CD4-positive, alpha-beta T cell treated with Interleukin-17A for 1 hour (primary cell): Measurements from ENCODE around the gene ABCF2.
A peak's percentile ranks its signal among the peaks of the same experiment; 100 is the strongest.

Experiments used
- DNase-seq: peaks from one replicate; pipeline ENCODE4 v3.0.0-alpha.2; 2020

Gene ABCF2

GRCh38 chr7:151192002-151192539 is 34.9 kb downstream of the ABCF2 start:
- DNase-seq, result no peak

GRCh38 chr7:151191544-151191943 is 35.5 kb downstream of the ABCF2 start:
- DNase-seq, result no peak

DNA sequence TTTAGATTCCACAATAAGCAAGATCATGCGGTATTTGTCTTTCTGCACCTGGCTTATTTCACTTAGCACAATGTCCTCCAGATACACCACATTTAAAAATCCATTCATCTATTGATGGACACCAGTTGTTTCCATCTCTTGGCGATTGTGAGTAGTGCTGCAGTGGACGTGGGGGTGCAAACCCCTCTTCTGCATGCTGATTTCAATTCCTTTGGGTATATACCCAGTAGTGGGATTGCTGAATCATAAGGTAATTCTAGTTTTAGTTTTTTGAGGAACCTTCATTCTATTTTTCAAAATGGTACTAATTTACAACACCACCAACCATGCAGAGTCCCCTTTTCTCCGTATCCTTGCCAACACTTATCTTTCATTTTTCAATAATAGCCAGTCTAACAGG is 38.0 kb downstream of the ABCF2 start:
- DNase-seq, result no peak

DNA sequence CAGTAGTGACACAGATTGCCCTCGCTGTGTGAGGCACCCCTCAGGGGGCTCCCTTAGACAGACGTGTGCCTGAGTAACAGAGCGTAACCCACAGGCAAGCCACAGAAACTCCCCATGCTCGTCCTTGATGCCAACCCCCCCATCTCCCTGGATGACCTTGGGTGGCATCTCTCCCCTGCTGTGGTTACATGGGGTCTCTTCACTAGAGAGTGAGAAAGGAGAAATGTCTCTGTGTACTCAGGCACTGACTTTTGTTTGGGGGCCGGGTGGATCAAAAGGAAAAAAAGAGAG is 38.8 kb downstream of the ABCF2 start:
- DNase-seq, result no peak

GRCh38 chr7:151187409-151188251 is 39.4 kb downstream of the ABCF2 start:
- no peak for DNase-seq

GRCh38 chr7:151186640-151187408 is 40.2 kb downstream of the ABCF2 start, which contains the start of gene ASB10:
ASB10 (minus strand) TSS chr7:151187250; CDS start chr7:151187130, 120 bp downstream.
- DNase-seq, result no peak

GRCh38 chr7:151185762-151186639 is 41.0 kb downstream of the ABCF2 start:
- DNase-seq, result no peak

DNA sequence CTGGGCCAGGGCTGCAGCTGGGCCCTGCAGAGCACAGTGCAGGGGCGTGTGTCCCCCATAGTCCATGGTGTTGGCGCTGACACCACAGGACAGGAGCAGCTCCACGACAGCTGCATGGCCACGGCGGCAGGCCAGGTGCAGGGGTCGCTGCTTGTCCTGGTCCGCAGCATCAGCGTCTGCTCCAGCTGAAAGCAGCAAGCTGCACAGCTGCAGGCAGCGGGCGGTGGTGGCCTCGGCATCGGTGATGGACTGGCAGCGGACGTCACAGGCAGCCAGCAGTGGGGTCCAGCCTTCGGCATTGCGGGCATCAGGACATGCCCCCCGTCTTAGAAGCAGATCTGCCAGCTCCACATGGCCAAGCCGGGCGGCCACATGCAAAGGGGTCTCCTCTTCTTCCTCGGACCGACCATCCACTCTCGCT is 46.0 kb downstream of the ABCF2 start:
- no peak for DNase-seq

DNA sequence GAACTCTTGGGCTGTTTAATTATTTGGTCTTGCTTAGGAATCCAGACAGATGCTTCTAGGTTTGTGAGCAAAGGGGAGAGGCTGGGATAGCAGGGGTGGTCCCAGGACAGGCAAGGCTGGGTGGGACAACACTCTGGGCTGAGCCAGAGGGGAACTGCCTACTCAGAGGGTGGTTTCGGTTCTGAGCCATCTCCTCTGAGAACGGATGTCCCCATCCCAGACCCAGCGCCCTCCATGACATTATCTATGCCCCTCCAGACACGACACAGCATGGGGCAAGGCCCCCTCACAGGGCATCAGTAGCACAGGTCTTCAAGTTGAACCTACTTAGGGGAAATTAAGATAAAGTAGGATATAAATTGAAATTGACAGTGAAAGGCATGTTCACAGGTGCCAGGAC is 47.1 kb downstream of the ABCF2 start:
- DNase-seq, result no peak

GRCh38 chr7:151179287-151179860 is 47.6 kb downstream of the ABCF2 start:
- DNase-seq, result no peak

- no peak for DNase-seq
Observed at GRCh38 chr7:151178831-151179230, 48.2 kb downstream of the ABCF2 start.

GRCh38 chr7:151178236-151178635 is 48.8 kb downstream of the ABCF2 start:
- DNase-seq, result no peak

DNA sequence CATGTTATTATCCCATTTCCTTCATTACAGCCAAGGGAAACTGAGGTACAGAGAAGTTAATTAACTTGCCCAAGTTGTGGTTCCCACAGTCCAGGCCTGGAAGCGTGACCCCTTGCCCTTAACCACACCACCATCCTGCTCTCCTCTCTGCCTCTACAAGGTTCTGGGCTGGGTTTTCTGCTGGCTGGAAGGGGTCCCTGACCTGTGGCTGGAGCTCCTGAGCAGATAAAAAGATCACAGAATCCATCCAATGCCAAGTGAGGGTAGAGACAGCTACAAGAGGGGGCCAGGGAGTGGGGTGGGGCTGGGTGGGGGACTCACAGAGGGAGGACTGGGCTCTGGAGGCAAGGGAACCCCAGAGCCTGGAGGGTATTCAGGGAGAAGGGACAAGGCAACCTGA is 49.7 kb downstream of the ABCF2 start:
- no peak for DNase-seq

DNA sequence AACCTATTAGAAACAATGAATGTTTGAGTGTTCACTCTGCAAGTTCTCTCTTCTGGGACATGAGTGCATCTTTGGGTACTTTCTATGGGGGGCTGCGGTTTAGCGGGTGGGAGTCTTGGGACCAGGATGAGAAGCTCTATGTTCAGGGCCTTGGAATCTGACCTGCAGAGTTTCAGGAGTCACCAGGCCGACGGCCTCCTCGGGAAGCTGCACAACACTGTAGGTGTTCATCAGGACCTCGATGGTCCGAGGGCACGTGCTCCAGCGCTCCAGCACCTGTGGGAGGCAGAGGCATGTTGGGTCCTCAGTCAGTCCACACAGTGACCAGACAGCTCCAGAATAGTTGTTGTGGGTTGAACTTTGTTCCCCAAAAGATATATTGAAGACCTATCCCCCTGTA is 50.6 kb downstream of the ABCF2 start:
- DNase-seq, result no peak

DNA sequence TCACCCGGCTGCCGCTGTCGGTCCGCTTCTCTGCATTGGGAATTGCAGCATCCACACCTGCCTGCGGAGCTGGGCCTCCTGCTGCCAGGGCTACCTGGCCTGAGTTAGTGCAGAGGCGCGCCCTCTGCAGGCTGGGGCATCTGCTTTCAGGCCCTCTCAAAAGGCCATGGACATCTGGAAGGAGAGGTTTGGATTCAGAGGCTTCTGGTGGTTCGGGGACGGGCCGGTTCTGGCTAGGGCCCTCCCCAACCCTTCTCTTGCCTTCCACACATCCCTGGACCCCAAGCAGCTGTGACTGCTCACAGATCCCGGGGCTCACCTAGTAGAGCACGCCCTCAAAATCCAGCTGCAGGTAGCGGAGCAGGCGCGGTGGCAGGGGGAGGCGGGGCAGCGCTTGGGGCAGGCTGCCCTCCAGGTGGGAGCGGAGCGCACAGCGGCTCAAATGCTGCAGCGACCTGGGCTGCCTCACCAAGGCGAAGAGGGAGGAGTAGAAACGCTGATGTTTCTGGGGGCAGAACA is 51.2 kb downstream of the ABCF2 start:
- DNase-seq, result no peak

DNA sequence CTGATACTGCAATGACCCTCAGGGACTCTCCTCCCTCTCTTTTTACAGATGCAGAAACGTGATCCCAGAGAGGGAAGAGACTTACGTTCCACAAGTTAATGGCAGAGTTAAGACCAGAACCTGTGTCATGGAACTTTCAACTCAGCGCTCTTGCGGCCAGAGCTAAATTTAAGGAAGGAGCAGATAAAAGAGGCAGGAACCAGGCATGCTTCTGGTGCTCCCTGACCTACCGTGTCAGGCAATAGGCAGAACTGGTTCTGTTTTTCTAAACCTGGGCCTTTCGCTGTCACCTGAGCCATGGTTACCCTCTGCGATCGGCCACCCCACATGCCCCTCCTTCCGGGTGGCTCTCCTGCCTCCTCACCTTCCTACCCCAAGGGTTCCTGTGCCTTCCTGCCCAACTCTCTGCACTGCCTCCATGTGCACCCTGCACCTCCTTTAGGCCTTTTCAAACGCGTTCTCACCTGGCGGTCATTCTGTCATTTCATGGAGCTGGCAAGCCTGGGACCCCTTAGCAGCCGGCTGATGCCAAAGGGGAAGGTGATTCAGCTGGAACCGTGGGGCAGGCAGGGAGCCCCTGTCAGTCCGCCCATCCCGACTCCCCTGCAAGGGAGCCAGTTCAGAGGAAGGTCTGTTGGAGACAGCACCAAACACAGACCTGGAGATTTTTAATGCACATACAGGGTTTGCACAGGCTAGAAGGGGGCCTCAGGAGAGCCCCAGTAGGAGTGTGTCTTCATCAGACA is 51.8 kb downstream of the ABCF2 start:
- DNase-seq, result no peak

DNA sequence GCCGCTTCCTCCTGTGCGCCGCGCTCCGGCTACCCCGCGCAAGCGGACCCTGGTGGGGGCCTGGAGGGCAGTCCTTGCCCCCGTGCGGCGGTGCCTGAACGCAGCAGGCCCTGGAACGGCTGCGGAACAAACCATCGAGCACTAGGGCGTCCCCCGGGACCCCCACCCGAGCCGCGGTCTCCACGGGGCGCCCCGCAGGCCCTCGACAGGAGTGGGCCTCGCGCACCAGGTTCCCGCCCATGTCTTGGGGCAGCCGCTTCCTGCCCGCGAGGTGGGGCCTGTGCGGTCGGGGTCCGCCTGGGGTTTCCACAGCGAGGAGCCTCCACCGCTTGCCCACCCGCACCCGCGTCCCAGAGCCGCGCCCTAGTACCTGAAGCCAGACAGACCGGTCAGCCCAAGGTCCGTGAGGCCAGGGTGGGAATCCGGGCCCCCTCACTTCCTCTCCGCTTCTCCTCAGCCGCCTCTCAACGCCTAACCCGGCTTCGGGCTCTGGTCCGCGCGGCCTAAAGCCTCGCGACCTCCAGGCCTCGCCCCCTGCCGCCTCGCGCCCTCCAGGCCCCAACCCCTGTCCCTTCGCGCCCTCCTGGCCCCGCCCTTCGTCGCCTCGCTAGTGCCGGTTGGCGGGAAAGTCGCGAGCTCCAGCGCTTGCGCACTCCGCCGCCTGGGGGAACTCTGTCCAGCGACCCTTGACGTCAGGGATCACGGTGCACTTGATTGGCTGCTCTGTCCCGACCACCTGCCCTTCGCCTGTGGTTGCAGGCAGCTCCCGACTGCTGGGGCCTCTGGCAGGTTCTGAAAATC is 52.6 kb downstream of the ABCF2 start:
- DNase-seq, result peak; percentile 22

DNA sequence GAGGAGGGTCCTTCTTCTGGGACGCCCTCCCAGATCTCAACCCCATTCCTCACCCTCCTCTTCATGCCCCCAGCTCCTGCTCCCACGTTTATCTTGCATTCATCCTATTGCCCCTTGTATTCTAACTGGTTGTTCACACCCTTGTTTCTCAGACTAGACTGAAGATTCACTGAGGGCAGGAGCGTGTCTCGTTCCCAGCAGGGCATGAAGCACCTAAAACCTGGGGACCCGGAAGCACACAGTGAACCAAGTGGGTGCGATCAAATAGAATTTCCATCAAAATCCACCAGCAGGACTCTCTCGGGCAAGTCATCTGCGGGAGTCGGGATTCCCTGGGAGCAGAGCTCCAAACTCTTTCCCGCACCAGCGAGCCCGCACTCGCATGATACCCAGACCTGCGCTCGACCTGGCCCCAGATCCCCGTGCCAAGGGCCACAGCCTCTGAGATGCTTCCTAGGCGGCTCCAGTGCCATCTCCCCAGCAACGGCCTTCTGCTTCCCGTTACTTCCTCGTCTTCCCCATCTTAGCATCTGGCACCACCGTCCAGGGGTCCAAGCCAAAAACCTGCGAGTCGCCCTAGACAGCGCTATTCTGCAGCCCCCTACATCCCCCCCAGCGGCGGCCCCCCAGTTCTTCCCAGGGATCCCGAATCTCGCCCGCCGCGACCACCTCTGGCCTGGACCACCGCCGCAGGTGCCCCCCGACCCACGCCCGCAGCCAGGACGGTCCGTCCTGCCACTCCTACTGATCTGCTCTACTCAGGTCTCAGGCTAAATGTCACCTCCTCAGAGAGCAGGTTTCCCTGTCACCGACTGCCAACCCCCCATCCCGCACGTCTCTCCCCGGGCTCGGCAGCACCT is 53.4 kb downstream of the ABCF2 start:
- DNase-seq, result no peak

DNA sequence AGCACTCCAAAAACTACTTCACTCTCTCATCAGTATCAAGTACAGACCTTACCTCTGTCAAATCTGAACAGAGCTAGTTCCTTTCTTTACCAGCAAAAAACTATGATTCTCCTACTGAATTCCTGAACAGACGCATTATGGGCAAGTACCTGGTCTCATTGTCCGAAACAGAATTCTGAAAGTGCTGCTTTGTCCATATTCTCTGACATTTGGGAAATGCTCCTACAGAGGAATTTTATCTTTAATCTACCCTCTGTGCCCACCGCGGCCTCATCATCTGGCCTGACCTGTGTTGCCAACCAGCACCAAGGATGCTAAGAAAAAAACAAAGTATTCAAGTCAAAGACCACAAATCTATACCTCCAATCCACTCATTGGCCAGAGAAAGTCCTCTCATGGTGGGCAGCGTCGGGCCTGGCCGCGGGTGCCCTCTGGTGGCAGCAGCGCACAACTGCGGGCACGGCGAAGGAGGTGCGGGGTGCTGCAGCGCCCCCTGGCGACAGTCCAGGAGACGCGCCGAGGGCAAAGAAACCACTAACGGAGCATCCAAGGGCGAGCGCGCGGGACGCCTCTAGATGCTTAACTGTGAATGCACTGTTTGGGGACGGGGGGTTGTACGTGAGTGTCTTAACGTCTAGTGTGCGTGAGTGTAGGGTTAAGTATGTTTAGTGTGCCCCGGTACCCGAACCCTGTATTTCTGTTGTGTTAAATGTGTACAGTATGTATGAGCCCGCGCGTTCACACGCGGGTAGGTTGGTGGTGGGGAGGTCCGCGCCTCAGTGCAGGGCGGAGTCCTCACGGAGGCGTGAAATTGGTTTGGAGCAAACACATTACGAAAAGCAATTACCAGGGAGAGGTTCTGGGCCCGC is 54.5 kb downstream of the ABCF2 start:
- peak; percentile 83 for DNase-seq
